H9 (cell line): Measurements from ENCODE around the gene WNT7B. TPM values are rescaled to one million over a fixed set of nuclear protein-coding genes. Genes with fewer than 3 reads are reported as not detected.

Source experiments
- DNase-seq: peaks from one replicate; pipeline ENCODE4 v3.0.0-alpha.2; 2017
- H2AFZ ChIP-seq: one replicate; pipeline ENCODE4 v1.6.1; 2013; ENCODE audit warnings: mild to moderate bottlenecking, low read length, control low read depth, moderate library complexity
- H2AK5ac ChIP-seq: 2 replicates; pipeline ENCODE4 v1.6.1; 2013; ENCODE audit warnings: low read length, control low read depth, mixed read lengths; ENCODE audit not compliant: insufficient read length
- H2BK120ac ChIP-seq: one replicate; pipeline ENCODE4 v1.6.1; 2013; ENCODE audit warnings: low read depth, mild to moderate bottlenecking, low read length, control low read depth, inconsistent platforms; ENCODE audit not compliant: poor library complexity, severe bottlenecking
- H2BK12ac ChIP-seq: 2 replicates; pipeline ENCODE4 v1.6.1; 2013; ENCODE audit warnings: low read length, control low read depth, mixed read lengths, low read depth; ENCODE audit not compliant: insufficient read length
- H2BK15ac ChIP-seq: 2 replicates; pipeline ENCODE4 v1.6.1; 2013; ENCODE audit warnings: low read depth, low read length, control low read depth
- H2BK20ac ChIP-seq: one replicate; pipeline ENCODE4 v1.6.1; 2013; ENCODE audit warnings: low read depth, mild to moderate bottlenecking, low read length, control low read depth, inconsistent platforms; ENCODE audit not compliant: poor library complexity, severe bottlenecking
- H2BK5ac ChIP-seq: 2 replicates; pipeline ENCODE4 v1.6.1; 2013; ENCODE audit warnings: low read length, control low read depth, mixed read lengths; ENCODE audit not compliant: insufficient read length
- H3K14ac ChIP-seq: 2 replicates; pipeline ENCODE4 v1.6.1; 2013; ENCODE audit warnings: low read length, control low read depth; ENCODE audit not compliant: insufficient read depth
- H3K18ac ChIP-seq: 2 replicates; pipeline ENCODE4 v1.6.1; 2013; ENCODE audit warnings: low read depth, mild to moderate bottlenecking, mixed read lengths, low read length, control low read depth; ENCODE audit not compliant: insufficient read length
- H3K23ac ChIP-seq: 2 replicates; pipeline ENCODE4 v1.6.1; 2013; ENCODE audit warnings: low read length, control low read depth, mixed read lengths, low read depth; ENCODE audit not compliant: insufficient read length
- H3K23me2 ChIP-seq: 2 replicates; pipeline ENCODE4 v1.6.1; 2013; ENCODE audit warnings: low read depth, mild to moderate bottlenecking, mixed read lengths, low read length, control low read depth; ENCODE audit not compliant: insufficient read length, poor library complexity, severe bottlenecking
- H3K27ac ChIP-seq: 2 replicates; pipeline ENCODE4 v1.5.1; 2013; ENCODE audit warnings: low read length, control low read depth, mixed read lengths, low read depth; ENCODE audit not compliant: insufficient read length
- H3K27me3 ChIP-seq: 2 replicates; pipeline ENCODE4 v1.6.1; 2013; ENCODE audit warnings: low read length, control low read depth, inconsistent platforms; ENCODE audit not compliant: insufficient read depth
- H3K4ac ChIP-seq: 2 replicates; pipeline ENCODE4 v1.6.1; 2013; ENCODE audit warnings: low read depth, mild to moderate bottlenecking, control low read depth, inconsistent platforms, low read length, moderate library complexity
- H3K4me1 ChIP-seq: 2 replicates; pipeline ENCODE4 v1.6.1; 2013; ENCODE audit warnings: low read length, control low read depth, inconsistent platforms; ENCODE audit not compliant: insufficient read depth
- H3K4me2 ChIP-seq: 2 replicates; pipeline ENCODE4 v1.6.1; 2013; ENCODE audit warnings: low read length, control low read depth, mixed read lengths; ENCODE audit not compliant: insufficient read length, insufficient read depth
- H3K56ac ChIP-seq: 2 replicates; pipeline ENCODE4 v1.6.1; 2013; ENCODE audit warnings: low read depth, mild to moderate bottlenecking, mixed read lengths, low read length, control low read depth; ENCODE audit not compliant: insufficient read length
- H3K79me1 ChIP-seq: 2 replicates; pipeline ENCODE4 v1.6.1; 2013; ENCODE audit warnings: low read depth, mild to moderate bottlenecking, moderate library complexity, low read length, control low read depth, inconsistent platforms; ENCODE audit not compliant: insufficient read depth, poor library complexity, severe bottlenecking
- H3K79me2 ChIP-seq: 2 replicates; pipeline ENCODE4 v1.6.1; 2013; ENCODE audit warnings: low read length, control low read depth, inconsistent platforms; ENCODE audit not compliant: insufficient read depth
- H3K9ac ChIP-seq: 2 replicates; pipeline ENCODE4 v1.6.1; 2013; ENCODE audit warnings: low read length, control low read depth, mixed read lengths; ENCODE audit not compliant: insufficient read length; ENCODE audit errors: extremely low read depth
- H3K9me3 ChIP-seq: one replicate; pipeline ENCODE4 v1.6.1; 2013; ENCODE audit warnings: low read depth, low read length, inconsistent platforms; ENCODE audit not compliant: control insufficient read depth
- H3T11ph ChIP-seq: one replicate; pipeline ENCODE4 v1.6.1; 2013; ENCODE audit warnings: mild to moderate bottlenecking, low read length, control low read depth, inconsistent platforms
- H4K20me1 ChIP-seq: one replicate; pipeline ENCODE4 v1.6.1; 2013; ENCODE audit not compliant: control insufficient read depth, insufficient read length, insufficient read depth
- H4K5ac ChIP-seq: 2 replicates; pipeline ENCODE4 v1.6.1; 2013; ENCODE audit warnings: low read depth, mild to moderate bottlenecking, mixed read lengths, low read length, control low read depth; ENCODE audit not compliant: insufficient read length
- H4K8ac ChIP-seq: replicated peaks from 2 replicates; pipeline ENCODE4 v1.6.1; 2013; ENCODE audit warnings: low read length, control low read depth, mixed read lengths, low read depth; ENCODE audit not compliant: insufficient read length
- H4K91ac ChIP-seq: 2 replicates; pipeline ENCODE4 v1.6.1; 2013; ENCODE audit warnings: low read depth, mild to moderate bottlenecking, moderate library complexity, mixed read lengths, low read length, control low read depth; ENCODE audit not compliant: insufficient read length
- H3K27ac Mint-ChIP-seq, 3 experiments: 2 replicates in 2 of 3; 3 replicates in 1 of 3; pipeline ENCODE4 v1.8.0; 2020 to 2021; ENCODE audit warnings: mixed read lengths in 3 of 3, mild to moderate bottlenecking in 1 of 3, moderate library complexity in 1 of 3
- H3K27me3 Mint-ChIP-seq: 2 replicates; pipeline ENCODE4 v1.8.0; 2021; ENCODE audit warnings: low read depth, mild to moderate bottlenecking, moderate library complexity, mixed read lengths
- H3K36me3 Mint-ChIP-seq, 3 experiments: 2 replicates in 2 of 3; 3 replicates in 1 of 3; pipeline ENCODE4 v1.8.0; 2020 to 2021; ENCODE audit warnings: low read depth in 3 of 3, mixed read lengths in 3 of 3; ENCODE audit not compliant: insufficient read depth in 1 of 3
- H3K4me1 Mint-ChIP-seq, 2 experiments: 2 replicates each; pipeline ENCODE4 v1.8.0; 2020; ENCODE audit warnings: mixed read lengths in 2 of 2
- H3K4me3 Mint-ChIP-seq, 2 experiments: 2 replicates in 1 of 2; 3 replicates in 1 of 2; pipeline ENCODE4 v1.8.0; 2020 to 2021; ENCODE audit warnings: mild to moderate bottlenecking in 2 of 2, mixed read lengths in 2 of 2, moderate library complexity in 1 of 2
- H3K9me3 Mint-ChIP-seq, 2 experiments: 2 replicates in 1 of 2; 3 replicates in 1 of 2; pipeline ENCODE4 v1.8.0; 2020; ENCODE audit warnings: mild to moderate bottlenecking in 2 of 2, mixed read lengths in 2 of 2, moderate library complexity in 1 of 2
- CTCF ChIP-seq: fragments of 200-600 bp; sonication (generic); conservative IDR thresholded peaks from 3 replicates; pipeline ENCODE4 v1.8.0; 2021; ENCODE audit warnings: antibody characterized with exemption, mild to moderate bottlenecking
- WGBS: extraction: QIAGEN DNeasy Blood & Tissue Kit; methylation state at CpG from one replicate; pipeline ENCODE4 v1.1.7; 2013; ENCODE audit warnings: missing lambda C conversion rate, low lambda C conversion rate, mixed read lengths; ENCODE audit not compliant: insufficient read length; ENCODE audit errors: extremely low coverage; 5-methylcytosine and 5-hydroxymethylcytosine counted together
- total RNA-seq: library from RNA; stranded (reverse); gene quantifications from 2 replicates; pipeline ENCODE4 v1.2.1, GENCODE V29; 2021

Gene WNT7B
- total RNA-seq, 1 experiment from 2014 or later, result 0.09 TPM

- H3K18ac ChIP-seq, result no peak overlapping the region
- H2BK20ac ChIP-seq, result no peak overlapping the region
- no peak overlapping the region for H4K91ac ChIP-seq
- no peaks in the 10 kb centered on the region for H3K36me3 Mint-ChIP-seq
- no peak overlapping the region for H2BK15ac ChIP-seq
- peaks cover 58% of the 10 kb centered on the region for H3K27me3 Mint-ChIP-seq
- H3K14ac ChIP-seq, result no peak overlapping the region
- H3K23me2 ChIP-seq, result no peaks in the 10 kb centered on the region
- H3K23ac ChIP-seq, result no peak overlapping the region
- H4K5ac ChIP-seq, result no peak overlapping the region
- no peak overlapping the region for H2BK5ac ChIP-seq
- H3K4me1 Mint-ChIP-seq, result peaks cover 12 to 16% of the 10 kb centered on the region in 2 experiments
- H3K27ac ChIP-seq, result no peak overlapping the region
- H3K4me3 Mint-ChIP-seq, result no peak overlapping the region
- H4K8ac ChIP-seq, result no peak overlapping the region
- H3K9me3 Mint-ChIP-seq, result peaks cover 0 to 2% of the 10 kb centered on the region in 2 experiments; a peak in 2 of 5 replicates
- no peak overlapping the region for H3K4ac ChIP-seq
- no peak overlapping the region for H2AFZ ChIP-seq
- H3K4me2 ChIP-seq, result no peak overlapping the region
- no peak overlapping the region for H3K9ac ChIP-seq
- H3K79me2 ChIP-seq, result no peaks in the 10 kb centered on the region
- no peak overlapping the region for H3K56ac ChIP-seq
- H4K20me1 ChIP-seq, result no peaks in the 10 kb centered on the region
- TF ChIP-seq CTCF, result no peak
- H3K4me1 ChIP-seq, result no peaks in the 10 kb centered on the region
- WGBS, result no CpG with 5 or more reads among the region's 14 CpGs
- peaks cover 16% of the 10 kb centered on the region; the same call in 1 of the 2 replicates for H3K27me3 ChIP-seq
- no peak overlapping the region for H2AK5ac ChIP-seq
- no peak for DNase-seq
- no peak overlapping the region for H3K27ac Mint-ChIP-seq
- no peak overlapping the region for H2BK120ac ChIP-seq
- no peaks in the 10 kb centered on the region for H3K9me3 ChIP-seq
- no peak overlapping the region for H2BK12ac ChIP-seq
- H3K79me1 ChIP-seq, result no peaks in the 10 kb centered on the region
- H3T11ph ChIP-seq, result no peak overlapping the region
Measured at GRCh38 chr22:46023558-46023981, 46.6 kb upstream of the WNT7B start.
